ENCODE results near the gene CDH20.

DNA sequence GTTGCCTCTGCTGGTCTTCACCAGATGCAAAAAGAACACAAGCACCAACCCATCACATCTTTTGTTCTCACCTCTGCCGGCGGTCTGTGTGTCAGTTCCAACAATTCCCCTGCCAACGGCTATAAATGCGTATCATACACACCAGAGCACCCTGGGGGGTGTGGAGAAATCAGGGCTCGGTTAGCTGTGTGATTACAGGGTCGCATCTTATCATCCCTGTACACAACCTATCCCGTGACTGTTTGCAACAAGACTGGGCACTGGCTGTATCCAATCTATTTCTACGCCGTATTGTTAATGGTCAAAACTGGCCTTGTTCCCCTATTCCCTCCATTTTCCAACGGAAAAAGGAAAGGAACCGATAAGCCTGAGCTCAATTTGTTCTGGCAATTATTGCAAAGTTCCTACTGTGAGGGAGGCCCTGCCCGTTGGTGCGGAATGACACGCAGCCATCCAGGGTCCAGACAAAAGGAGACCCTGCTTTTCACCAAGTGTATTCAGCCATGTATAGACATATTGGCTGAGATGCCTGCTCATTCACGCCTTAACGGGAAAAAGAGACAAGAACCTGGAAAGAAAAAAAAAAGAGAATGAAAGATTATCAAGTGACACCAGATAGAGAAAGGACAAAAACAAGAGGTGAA, 136.9 kb downstream of the CDH20 start:
- TF ChIP-seq, protein P1, sequence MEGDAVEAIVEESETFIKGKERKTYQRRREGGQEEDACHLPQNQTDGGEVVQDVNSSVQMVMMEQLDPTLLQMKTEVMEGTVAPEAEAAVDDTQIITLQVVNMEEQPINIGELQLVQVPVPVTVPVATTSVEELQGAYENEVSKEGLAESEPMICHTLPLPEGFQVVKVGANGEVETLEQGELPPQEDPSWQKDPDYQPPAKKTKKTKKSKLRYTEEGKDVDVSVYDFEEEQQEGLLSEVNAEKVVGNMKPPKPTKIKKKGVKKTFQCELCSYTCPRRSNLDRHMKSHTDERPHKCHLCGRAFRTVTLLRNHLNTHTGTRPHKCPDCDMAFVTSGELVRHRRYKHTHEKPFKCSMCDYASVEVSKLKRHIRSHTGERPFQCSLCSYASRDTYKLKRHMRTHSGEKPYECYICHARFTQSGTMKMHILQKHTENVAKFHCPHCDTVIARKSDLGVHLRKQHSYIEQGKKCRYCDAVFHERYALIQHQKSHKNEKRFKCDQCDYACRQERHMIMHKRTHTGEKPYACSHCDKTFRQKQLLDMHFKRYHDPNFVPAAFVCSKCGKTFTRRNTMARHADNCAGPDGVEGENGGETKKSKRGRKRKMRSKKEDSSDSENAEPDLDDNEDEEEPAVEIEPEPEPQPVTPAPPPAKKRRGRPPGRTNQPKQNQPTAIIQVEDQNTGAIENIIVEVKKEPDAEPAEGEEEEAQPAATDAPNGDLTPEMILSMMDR (conservative IDR thresholded peaks at IDR 0.05; ENCODE audit: low read depth, low read length), result no peak
- no peak for TF ChIP-seq EZH2 (IDR thresholded peaks at IDR 0.05; ENCODE audit: low read length, unreplicated experiment)
